Activated naive CD8-positive, alpha-beta T cell treated with anti-CD3 and anti-CD28 coated beads, Interleukin-2, amount 10 ng/mL, durations not matched to agents 7 days and 5 days (primary cell): Measurements from ENCODE around the gene NLRC3. TPM values are rescaled to one million over a fixed set of nuclear protein-coding genes. Genes with fewer than 3 reads are reported as not detected.
A peak's percentile ranks its signal among the peaks of the same experiment; 100 is the strongest.

Experiments
- ATAC-seq: fragments of 150-1000 bp; cut with Tn5 transposase; one replicate; pipeline ENCODE4 v1.10.0; 2021; ENCODE audit warnings: low read depth, moderate library complexity
- POLR2A ChIA-PET: fragments of 350-600 bp; sonication (Branson Sonifier 250); formaldehyde crosslinking; loops from one replicate; lab custom pipeline; 2021; ENCODE audit warnings: antibody characterized with exemption; lab: Charles Lee
- DNase-seq: peaks from one replicate; pipeline ENCODE4 v3.0.0; 2021
- H3K27ac Mint-ChIP-seq: one replicate; pipeline ENCODE4 v1.8.0; 2022; ENCODE audit warnings: mild to moderate bottlenecking, mixed read lengths
- H3K27me3 Mint-ChIP-seq: one replicate; pipeline ENCODE4 v1.8.0; 2022; ENCODE audit warnings: mild to moderate bottlenecking, moderate library complexity, mixed read lengths
- H3K36me3 Mint-ChIP-seq: one replicate; pipeline ENCODE4 v1.8.0; 2021; ENCODE audit warnings: mild to moderate bottlenecking, mixed read lengths
- H3K4me1 Mint-ChIP-seq: one replicate; pipeline ENCODE4 v1.8.0; 2021; ENCODE audit warnings: mixed read lengths
- H3K4me3 Mint-ChIP-seq: one replicate; pipeline ENCODE4 v1.8.0; 2022; ENCODE audit warnings: mild to moderate bottlenecking, moderate library complexity, mixed read lengths
- H3K9me3 Mint-ChIP-seq: one replicate; pipeline ENCODE4 v1.8.0; 2021; ENCODE audit warnings: mixed read lengths
- total RNA-seq, 2 experiments: library from RNA; stranded (reverse); gene quantifications; one replicate each; pipeline ENCODE4 v1.2.3, GENCODE V29; 2021

Gene NLRC3
- total RNA-seq, 2 experiments from 2014 or later: 95.9 to 97.4 TPM

- H3K9me3 Mint-ChIP-seq: no peaks in the 10 kb centered on the region
- H3K36me3 Mint-ChIP-seq: peaks cover 20% of the 10 kb centered on the region
- DNase-seq (no peak), ATAC-seq (no peak)
- no peak overlapping the region for H3K4me3 Mint-ChIP-seq
- peaks cover 7% of the 10 kb centered on the region for H3K4me1 Mint-ChIP-seq
- H3K27ac Mint-ChIP-seq: no peak overlapping the region
- no peaks in the 10 kb centered on the region for H3K27me3 Mint-ChIP-seq
- POLR2A ChIA-PET: no interaction called here
These were observed 56.4 kb downstream of the NLRC3 start for GRCh38 chr16:3520841-3521240.

- Mint-ChIP-seq H3K27ac (no peak overlapping the region), H3K27me3 (no peaks in the 10 kb centered on the region), H3K36me3 (peaks cover 19% of the 10 kb centered on the region), H3K4me1 (peaks cover 7% of the 10 kb centered on the region), H3K9me3 (no peaks in the 10 kb centered on the region), H3K4me3 (no peak overlapping the region)
- DNase-seq (no peak), ATAC-seq (no peak)
- POLR2A ChIA-PET: no interaction called here
These were observed 56.8 kb downstream of the NLRC3 start for GRCh38 chr16:3520413-3520812.

DNA sequence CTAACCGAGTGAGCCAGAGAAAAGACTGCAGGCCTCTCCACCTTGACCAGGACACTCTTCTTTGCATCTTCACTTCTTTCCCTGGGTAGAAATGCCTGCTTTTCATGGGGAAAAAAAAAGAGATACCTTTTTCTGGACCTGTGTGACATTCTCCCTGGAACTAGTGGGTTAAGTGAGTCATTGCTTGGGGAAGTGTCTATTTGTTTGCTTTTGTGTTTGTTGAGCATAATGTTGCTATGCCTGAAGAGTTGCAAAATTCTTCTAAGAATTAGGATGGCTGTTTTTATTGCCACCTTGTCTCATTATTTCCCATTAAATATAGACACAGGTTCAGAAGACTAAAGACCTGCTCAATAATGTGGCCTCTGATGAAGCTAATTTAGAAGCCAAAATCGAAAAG, 57.6 kb downstream of the NLRC3 start:
- no peaks in the 10 kb centered on the region for H3K27me3 Mint-ChIP-seq
- POLR2A ChIA-PET: no interaction called here

DNA sequence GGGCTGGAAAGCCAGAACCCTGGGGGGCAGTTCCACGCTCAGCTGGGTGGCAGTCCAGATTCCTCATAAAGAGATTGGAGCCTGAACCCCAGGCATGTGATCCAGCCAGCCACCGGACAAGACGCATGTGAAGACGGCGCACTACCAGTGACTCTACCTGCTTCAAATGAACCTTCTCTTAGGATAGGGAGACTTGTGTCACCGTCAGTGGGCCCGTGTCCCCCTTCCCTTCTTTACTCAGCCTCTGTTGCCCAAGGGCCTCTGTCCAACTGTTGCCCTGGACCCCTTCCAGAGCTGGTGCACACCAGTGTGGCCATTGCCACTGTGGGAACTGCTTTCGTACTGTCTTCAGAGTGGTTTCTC, 58.2 kb downstream of the NLRC3 start:
- no peak overlapping the region for H3K27ac Mint-ChIP-seq
- H3K4me1 Mint-ChIP-seq: peaks cover 7% of the 10 kb centered on the region
- no peaks in the 10 kb centered on the region for H3K27me3 Mint-ChIP-seq
- no peaks in the 10 kb centered on the region for H3K9me3 Mint-ChIP-seq
- no peak overlapping the region for H3K4me3 Mint-ChIP-seq
- peaks cover 15% of the 10 kb centered on the region for H3K36me3 Mint-ChIP-seq
- POLR2A ChIA-PET: interaction anchor here (0.6 kb wide), 1 partner anchor 49 kb away, joined by 3 read pairs; no protein-coding TSS in a partner anchor
- DNase-seq: no peak
- ATAC-seq: no peak

More for the DNA sequence above, 57.6 kb downstream of the NLRC3 start:
- ATAC-seq: no peak
- DNase-seq: no peak
- Mint-ChIP-seq H3K4me3 (no peak overlapping the region), H3K4me1 (peaks cover 7% of the 10 kb centered on the region), H3K36me3 (peaks cover 15% of the 10 kb centered on the region), H3K27ac (no peak overlapping the region), H3K9me3 (no peaks in the 10 kb centered on the region)

- H3K36me3 Mint-ChIP-seq: peaks cover 18% of the 10 kb centered on the region
- DNase-seq: no peak
- no peaks in the 10 kb centered on the region for H3K9me3 Mint-ChIP-seq
- ATAC-seq: no peak
- no peak overlapping the region for H3K4me3 Mint-ChIP-seq
- H3K4me1 Mint-ChIP-seq: peaks cover 10% of the 10 kb centered on the region
- H3K27ac Mint-ChIP-seq: no peak overlapping the region
- POLR2A ChIA-PET: interaction anchor here (0.6 kb wide), 1 partner anchor 49 kb away, joined by 3 read pairs; no protein-coding TSS in a partner anchor
- no peaks in the 10 kb centered on the region for H3K27me3 Mint-ChIP-seq
These were observed 58.8 kb downstream of the NLRC3 start for GRCh38 chr16:3518292-3518985.

GRCh38 chr16:3515897-3516296, 61.3 kb downstream of the NLRC3 start:
- no peak overlapping the region for H3K4me3 Mint-ChIP-seq
- no peak overlapping the region for H3K27ac Mint-ChIP-seq
- no peak for ATAC-seq

DNA sequence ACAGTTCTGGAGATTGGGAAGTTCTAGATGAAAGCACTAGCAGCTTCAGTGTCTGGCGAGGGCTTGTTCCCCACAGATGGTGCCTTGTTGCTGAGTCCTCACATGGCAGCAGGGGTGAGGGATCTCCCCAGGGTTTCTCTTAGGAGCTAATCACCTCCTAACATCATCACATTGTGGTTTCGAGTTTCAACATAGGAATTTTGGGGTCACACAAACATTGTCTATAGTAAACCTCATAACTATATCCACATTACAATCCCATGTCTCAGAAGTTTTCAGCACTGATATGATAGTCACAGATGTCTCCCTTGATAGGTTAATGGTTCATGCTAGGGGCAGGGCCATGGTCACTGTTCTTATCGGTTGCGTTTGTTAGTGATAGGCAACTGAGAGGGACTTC, 62.6 kb downstream of the NLRC3 start:
- ATAC-seq (no peak), DNase-seq (no peak)
- Mint-ChIP-seq H3K9me3 (no peaks in the 10 kb centered on the region), H3K4me1 (peaks cover 20% of the 10 kb centered on the region), H3K27ac (no peak overlapping the region), H3K4me3 (no peak overlapping the region), H3K36me3 (peaks cover 22% of the 10 kb centered on the region), H3K27me3 (no peaks in the 10 kb centered on the region)
- POLR2A ChIA-PET: interaction anchor here (0.6 to 1.1 kb wide), 2 partner anchors 22 to 62 kb away, joined by 3 read pairs; no protein-coding TSS in a partner anchor

More at GRCh38 chr16:3515897-3516296, 61.3 kb downstream of the NLRC3 start:
- POLR2A ChIA-PET: no interaction called here
- Mint-ChIP-seq H3K4me1 (peaks cover 16% of the 10 kb centered on the region), H3K36me3 (peaks cover 23% of the 10 kb centered on the region), H3K9me3 (no peaks in the 10 kb centered on the region), H3K27me3 (no peaks in the 10 kb centered on the region)
- DNase-seq: no peak

DNA sequence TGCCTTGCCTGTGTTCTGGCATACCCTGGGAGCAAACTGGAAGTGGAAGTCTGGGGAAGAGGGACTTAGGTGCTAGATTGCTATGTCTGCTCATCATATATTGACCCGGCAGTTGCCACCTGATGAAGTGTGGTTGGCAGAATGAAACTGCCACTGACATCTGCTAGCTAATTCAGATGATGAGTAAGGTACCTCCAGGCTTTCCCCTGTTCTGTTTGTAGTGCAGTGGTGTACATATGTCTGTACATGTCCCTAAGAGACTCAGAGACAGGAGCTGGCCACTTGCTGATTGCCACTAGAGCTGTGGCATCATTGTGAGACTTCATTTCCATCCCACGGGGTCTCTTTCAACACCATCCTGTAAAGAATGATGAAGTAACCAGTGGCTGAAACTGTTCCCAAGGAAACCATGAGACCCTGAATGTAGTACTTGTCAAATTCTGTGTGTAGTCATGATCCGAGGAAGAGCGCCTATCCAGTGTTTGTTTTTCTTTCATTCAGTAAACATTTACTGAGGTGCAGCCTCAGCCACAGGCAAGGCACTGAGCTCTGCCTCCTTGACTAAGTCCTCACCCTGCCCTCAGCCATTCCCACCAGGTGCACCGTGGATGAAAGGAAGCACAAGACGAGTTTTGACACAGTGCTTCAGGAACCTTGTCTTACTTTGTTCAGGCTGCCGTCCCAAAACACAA, 63.2 kb downstream of the NLRC3 start:
- Mint-ChIP-seq H3K4me1 (peaks cover 22% of the 10 kb centered on the region), H3K27ac (peak overlapping the region; percentile 43), H3K9me3 (no peaks in the 10 kb centered on the region), H3K4me3 (no peak overlapping the region), H3K36me3 (peaks cover 18% of the 10 kb centered on the region), H3K27me3 (no peaks in the 10 kb centered on the region)
- no peak for DNase-seq
- no peak for ATAC-seq
- POLR2A ChIA-PET: interaction anchor here (0.6 to 1.1 kb wide), 2 partner anchors 23 to 63 kb away, joined by 3 read pairs; no protein-coding TSS in a partner anchor

DNA sequence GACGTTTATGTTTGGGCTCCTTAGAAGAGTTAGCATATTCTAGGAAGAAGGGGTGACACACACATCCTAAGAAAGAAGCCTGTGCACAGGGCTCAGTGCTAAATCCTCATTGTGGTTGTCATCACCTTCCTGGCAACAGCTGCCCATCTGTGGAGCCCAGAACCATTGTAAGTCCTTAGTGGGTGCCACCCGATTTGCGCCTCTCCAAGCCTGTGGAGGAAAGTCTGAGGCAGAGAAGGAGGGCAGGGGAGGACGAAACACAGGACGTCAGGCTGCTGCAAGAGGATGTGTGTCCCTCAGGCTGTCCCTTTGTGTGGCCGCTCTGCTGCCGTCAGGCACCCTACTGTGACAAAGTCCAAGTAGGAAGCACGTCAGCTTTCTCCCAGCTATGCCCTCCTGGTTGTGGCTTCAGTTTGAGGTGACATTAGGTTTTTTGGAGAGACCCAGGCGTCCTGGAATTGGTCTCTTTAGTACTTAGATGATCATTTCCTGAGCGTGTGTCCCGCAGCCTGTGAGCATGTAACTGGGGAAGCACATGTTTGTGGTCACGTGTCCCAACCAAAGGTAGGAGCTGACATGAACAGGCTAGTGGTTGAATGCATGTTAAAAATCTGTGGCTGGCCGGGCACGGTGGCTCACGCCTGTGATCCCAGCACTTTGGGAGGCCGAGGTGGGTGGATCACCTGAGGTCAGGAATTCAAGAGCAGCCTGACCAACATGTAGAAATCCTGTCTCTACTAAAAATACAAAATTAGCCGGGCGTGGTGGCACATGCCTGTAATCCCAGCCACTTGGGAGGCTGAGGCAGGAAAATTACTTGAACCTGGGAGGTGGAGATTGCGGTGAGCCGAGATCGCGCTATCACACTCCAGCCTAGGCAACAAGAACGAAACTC, 65.7 kb downstream of the NLRC3 start:
- peak; percentile 25 for DNase-seq
- POLR2A ChIA-PET: interaction anchor here (2.2 kb wide), 1 partner anchor 10 kb away, joined by 5 read pairs; the partner anchor contains the start of gene CLUAP1
- no peaks in the 10 kb centered on the region for H3K27me3 Mint-ChIP-seq
- no peaks in the 10 kb centered on the region for H3K9me3 Mint-ChIP-seq
- peaks cover 32% of the 10 kb centered on the region for H3K36me3 Mint-ChIP-seq
- H3K4me3 Mint-ChIP-seq: no peak overlapping the region
- no peak for ATAC-seq
- H3K4me1 Mint-ChIP-seq: peaks cover 30% of the 10 kb centered on the region
- peak overlapping the region; percentile 19 for H3K27ac Mint-ChIP-seq

DNA sequence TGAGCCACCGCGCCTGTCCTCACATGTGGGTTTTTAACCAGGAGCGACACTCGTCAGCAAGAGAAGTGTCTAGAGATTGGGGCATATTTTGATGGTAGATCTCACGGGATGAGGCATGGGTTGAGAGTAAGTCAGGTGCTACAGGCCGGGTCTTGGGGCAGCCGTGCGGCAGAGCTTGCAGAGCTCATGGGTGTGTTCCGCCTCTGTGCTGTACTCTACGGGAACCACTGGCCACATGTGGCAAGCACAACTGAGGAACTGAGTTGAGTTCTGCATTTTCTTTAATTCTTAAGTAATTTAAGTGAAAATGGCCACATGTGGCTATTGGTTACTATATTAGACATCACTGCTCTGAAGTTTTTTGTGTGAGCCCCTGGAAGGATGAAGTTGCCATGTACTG, 66.8 kb downstream of the NLRC3 start:
- DNase-seq (no peak), ATAC-seq (no peak)
- Mint-ChIP-seq H3K27ac (peak overlapping the region; percentile 32), H3K36me3 (peaks cover 37% of the 10 kb centered on the region), H3K4me3 (peak overlapping the region; percentile 31), H3K9me3 (no peaks in the 10 kb centered on the region), H3K4me1 (peaks cover 38% of the 10 kb centered on the region), H3K27me3 (no peaks in the 10 kb centered on the region)
- POLR2A ChIA-PET: interaction anchor here (2.2 kb wide), 1 partner anchor 9 kb away, joined by 5 read pairs; the partner anchor contains the start of gene CLUAP1

DNA sequence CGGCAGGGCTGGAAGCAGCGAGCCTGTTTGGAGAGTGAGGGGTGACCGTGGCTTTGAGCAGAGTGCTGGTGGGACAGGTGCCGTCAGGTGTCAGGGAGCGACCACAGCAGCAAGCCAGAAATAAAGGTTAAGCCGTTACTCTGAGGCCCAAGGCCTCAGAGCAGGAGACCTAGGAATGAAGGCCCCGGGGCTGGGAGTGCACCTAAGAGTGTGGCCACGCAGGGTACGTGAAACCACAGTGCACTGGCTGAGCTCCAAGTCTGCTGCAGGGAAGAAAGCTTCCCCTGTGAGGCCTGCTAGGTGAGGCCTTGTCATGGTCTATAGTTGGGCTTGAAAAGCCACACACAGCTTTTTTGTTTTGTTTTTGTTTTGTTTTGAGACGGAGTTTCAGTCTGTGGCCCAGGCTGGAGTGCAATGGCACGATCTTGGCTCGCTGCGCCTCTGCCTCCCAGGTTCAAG, 67.7 kb downstream of the NLRC3 start:
- peak overlapping the region; percentile 47 for H3K4me3 Mint-ChIP-seq
- no peaks in the 10 kb centered on the region for H3K9me3 Mint-ChIP-seq
- H3K4me1 Mint-ChIP-seq: peaks cover 44% of the 10 kb centered on the region
- ATAC-seq: peak; percentile 94
- DNase-seq: peak; percentile 73
- no peaks in the 10 kb centered on the region for H3K27me3 Mint-ChIP-seq
- peaks cover 40% of the 10 kb centered on the region for H3K36me3 Mint-ChIP-seq
- POLR2A ChIA-PET: interaction anchor here (0.6 to 2.2 kb wide), 5 partner anchors 8 to 432 kb away, joined by 3 to 5 read pairs (median 3); partner anchors contain the start of genes CLUAP1 and SLX4
- peak overlapping the region; percentile 77 for H3K27ac Mint-ChIP-seq

DNA sequence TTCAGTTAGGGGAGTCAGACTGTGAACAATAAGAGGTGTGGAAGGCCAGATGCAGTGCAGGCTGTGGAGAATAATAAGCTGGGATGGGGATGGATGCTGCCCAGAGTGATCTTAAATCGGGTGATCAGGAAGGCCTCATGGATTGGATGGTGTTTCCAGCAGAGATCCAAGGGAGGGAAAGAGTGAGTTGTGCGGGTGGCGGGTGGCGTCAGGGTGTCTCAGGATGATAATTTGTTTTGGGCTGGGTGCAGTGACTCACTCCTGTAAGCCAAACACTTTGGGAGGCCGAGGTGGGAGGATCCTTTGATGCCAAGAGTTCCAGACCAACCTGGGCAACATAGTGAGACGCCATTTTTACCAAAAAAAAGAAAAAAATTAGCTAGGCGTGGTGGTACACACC, 68.5 kb downstream of the NLRC3 start:
- H3K36me3 Mint-ChIP-seq: peaks cover 40% of the 10 kb centered on the region
- H3K27ac Mint-ChIP-seq: peak overlapping the region; percentile 77
- ATAC-seq (no peak), DNase-seq (peak; percentile 25)
- POLR2A ChIA-PET: no interaction called here
- peak overlapping the region; percentile 17 for H3K4me3 Mint-ChIP-seq
- peaks cover 52% of the 10 kb centered on the region for H3K4me1 Mint-ChIP-seq
- no peaks in the 10 kb centered on the region for H3K27me3 Mint-ChIP-seq
- no peaks in the 10 kb centered on the region for H3K9me3 Mint-ChIP-seq
